IPS-20b (cell line): ENCODE data around the gene TRMT1.

Experiments
- H3K27ac ChIP-seq: one replicate; pipeline ENCODE4 v1.5.1; 2013; ENCODE audit warnings: low read length
- H3K27me3 ChIP-seq: 2 replicates; pipeline ENCODE4 v1.6.1; 2013; ENCODE audit warnings: mild to moderate bottlenecking, low read length, inconsistent platforms; ENCODE audit not compliant: insufficient read depth
- H3K36me3 ChIP-seq: 2 replicates; pipeline ENCODE4 v1.6.1; 2013; ENCODE audit warnings: low read depth, mild to moderate bottlenecking, inconsistent platforms, low read length, moderate library complexity; ENCODE audit not compliant: insufficient read depth
- H3K4me1 ChIP-seq: 2 replicates; pipeline ENCODE4 v1.6.1; 2013; ENCODE audit warnings: mild to moderate bottlenecking, control low read depth, inconsistent platforms, low read length, moderate library complexity; ENCODE audit not compliant: insufficient read depth
- H3K4me3 ChIP-seq: 2 replicates; pipeline ENCODE4 v1.5.1; 2013; ENCODE audit warnings: mild to moderate bottlenecking, low read length, inconsistent platforms
- H3K9ac ChIP-seq: 2 replicates; pipeline ENCODE4 v1.6.1; 2013; ENCODE audit warnings: low read depth, mild to moderate bottlenecking, inconsistent platforms, low read length, moderate library complexity
- H3K9me3 ChIP-seq: 2 replicates; pipeline ENCODE4 v1.6.1; 2013; ENCODE audit warnings: mild to moderate bottlenecking, low read depth, low read length, inconsistent platforms; ENCODE audit not compliant: insufficient read depth

The TRMT1 gene

DNA sequence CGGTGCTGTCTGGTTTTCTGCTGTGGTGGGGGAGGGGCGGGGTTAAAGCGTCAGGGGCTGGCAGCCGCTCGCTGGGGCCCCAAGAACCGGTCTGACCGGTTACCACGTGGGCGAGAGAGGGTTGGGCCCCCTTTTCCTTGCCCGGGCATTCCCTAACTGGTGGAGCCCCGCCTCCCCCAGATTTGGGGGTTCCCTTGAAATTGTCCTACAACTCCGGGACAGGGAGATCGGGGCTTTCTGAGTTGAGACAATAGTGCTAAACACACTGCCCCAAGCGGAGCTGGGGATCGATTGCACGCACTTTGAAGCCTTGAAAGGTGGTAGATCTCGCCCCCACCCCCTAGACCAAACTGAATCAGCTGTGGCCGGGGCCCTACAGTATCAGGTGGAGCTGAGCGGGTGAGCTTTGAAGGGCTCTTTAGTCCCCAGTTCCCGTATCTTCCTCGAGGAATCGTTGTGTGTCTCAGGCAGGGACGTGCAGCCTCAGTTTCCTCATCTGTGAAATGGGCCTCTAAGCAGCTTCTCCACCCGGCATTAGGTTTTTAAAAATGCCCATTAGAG is 38.5 kb upstream of the TRMT1 start:
- Histone ChIP-seq H3K4me3 (peak overlapping the region; percentile 98), H3K9me3 (no peaks in the 10 kb centered on the region), H3K27ac (peak overlapping the region; percentile 46), H3K4me1 (peaks cover 5% of the 10 kb centered on the region; the same call in 1 of the 2 replicates), H3K36me3 (peaks cover 7% of the 10 kb centered on the region; the same call in 1 of the 2 replicates), H3K9ac (peak overlapping the region; percentile 100), H3K27me3 (no peaks in the 10 kb centered on the region)

DNA sequence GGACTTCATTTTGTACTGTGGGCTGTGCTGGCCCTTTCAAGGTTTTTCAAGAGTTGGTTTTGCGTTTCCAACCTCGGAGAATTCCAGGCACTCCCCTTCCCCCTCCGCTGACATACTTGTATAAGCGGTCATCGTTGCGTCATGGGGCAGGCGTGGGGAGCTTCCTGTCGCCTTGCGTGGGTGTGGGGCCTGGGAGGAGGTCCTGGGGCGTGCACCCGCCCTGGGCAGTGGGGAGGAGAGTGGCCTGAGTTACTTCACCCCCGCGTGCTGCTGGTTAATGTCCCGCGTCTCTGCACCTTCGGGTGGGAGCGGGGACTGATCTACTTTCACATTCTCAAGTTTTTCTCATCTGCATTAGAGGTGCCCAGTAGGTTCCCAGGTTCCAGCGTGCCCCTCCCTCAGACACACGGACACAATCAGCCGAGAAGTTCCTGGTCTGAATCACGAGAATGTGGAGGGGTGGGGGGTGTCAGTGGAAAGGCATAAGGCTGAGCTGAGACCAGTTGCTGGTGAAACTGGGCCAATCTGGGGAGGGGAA is 37.8 kb upstream of the TRMT1 start:
- no peaks in the 10 kb centered on the region for H3K27me3 ChIP-seq
- H3K36me3 ChIP-seq = peaks cover 7% of the 10 kb centered on the region; the same call in 1 of the 2 replicates
- H3K4me1 ChIP-seq = peaks cover 5% of the 10 kb centered on the region; the same call in 1 of the 2 replicates
- no peaks in the 10 kb centered on the region for H3K9me3 ChIP-seq
- peak overlapping the region; percentile 100 for H3K9ac ChIP-seq
- peak overlapping the region; percentile 78 for H3K27ac ChIP-seq
- H3K4me3 ChIP-seq = peak overlapping the region; percentile 98

DNA sequence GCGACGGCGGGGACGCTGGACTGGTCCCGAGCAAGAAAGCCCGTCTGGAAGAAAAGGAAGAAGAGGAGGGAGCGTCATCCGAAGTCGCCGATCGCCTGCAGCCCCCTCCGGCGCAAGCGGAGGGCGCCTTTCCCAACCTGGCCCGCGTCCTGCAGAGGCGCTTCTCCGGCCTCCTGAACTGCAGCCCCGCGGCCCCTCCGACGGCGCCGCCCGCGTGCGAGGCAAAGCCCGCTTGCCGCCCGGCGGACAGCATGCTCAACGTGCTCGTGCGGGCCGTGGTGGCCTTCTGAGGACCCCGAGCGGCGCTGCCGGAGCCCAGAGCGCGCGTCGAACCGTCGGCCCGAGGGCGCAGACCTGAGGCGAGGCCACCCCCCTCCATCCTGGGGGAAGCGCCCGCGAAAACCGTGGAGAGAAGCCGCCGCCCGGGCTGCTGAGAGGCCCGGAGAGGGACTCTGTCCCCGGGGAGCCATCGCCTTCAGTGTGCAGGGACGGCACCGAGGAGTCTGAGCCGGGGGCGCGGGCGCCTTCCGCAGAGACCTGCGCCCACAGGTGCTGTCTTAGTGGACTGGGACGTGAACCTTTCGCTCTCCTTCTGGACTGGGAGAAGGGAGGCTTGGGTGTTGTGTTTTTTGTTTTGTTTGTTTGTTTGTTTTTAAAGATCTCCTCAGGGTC is 37.2 kb upstream of the TRMT1 start:
- Histone ChIP-seq H3K36me3 (peaks cover 7% of the 10 kb centered on the region; the same call in 1 of the 2 replicates), H3K9ac (peak overlapping the region; percentile 100), H3K9me3 (no peaks in the 10 kb centered on the region), H3K27me3 (no peaks in the 10 kb centered on the region), H3K27ac (peak overlapping the region; percentile 86), H3K4me3 (peak overlapping the region; percentile 98), H3K4me1 (peaks cover 5% of the 10 kb centered on the region; the same call in 1 of the 2 replicates)

DNA sequence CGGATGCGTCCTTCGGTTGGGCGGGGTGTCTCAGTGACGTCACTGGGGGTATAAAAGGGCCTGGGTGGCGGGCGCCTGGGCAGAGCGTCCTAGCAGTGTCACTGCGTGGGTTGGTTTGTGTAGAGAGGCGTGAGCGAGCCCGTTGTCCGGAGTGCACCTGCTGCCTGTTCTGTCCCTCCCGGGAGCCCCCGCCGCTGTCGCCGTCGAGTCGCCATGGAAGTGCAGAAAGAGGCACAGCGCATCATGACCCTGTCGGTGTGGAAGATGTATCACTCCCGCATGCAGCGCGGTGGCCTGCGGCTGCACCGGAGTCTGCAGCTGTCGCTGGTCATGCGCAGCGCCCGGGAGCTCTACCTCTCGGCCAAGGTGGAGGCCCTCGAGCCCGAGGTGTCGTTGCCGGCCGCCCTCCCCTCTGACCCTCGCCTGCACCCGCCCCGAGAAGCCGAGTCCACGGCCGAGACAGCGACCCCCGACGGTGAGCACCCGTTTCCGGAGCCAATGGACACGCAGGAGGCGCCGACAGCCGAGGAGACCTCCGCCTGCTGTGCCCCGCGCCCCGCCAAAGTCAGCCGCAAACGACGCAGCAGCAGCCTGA is 36.5 kb upstream of the TRMT1 start:
- peaks cover 5% of the 10 kb centered on the region; the same call in 1 of the 2 replicates for H3K4me1 ChIP-seq
- H3K9me3 ChIP-seq = no peaks in the 10 kb centered on the region
- H3K36me3 ChIP-seq = peaks cover 7% of the 10 kb centered on the region; the same call in 1 of the 2 replicates

DNA sequence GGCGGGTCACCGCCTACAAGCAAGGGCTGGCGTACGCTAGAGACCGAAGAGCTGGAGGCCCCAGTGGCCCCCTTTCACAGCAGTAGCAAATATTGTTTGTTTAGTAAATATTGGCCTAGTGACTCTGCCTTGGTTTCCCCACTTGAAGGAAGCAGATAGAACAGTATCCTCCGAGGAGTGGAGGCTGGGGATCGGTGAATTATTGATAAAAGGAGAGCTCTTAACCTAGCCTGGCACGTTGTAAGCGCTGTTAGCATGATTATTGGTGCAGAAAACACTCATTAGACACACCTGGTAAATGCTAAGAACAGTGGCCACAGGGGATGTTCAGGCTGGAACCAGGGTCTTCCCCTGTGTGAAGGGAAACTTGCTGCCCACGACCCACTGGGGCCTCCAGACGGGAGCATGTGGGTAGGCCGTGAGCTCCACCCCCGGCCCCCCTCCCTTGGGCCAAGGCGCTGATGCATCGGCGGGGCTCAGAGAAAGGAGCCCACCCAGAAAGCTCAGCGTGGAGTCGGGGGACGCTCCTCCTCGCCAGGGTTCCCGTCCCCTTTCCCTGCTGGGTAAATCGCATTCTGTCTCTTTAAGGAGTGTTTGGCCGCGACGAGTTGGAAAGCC is 35.9 kb upstream of the TRMT1 start:
- H3K9ac ChIP-seq = peak overlapping the region; percentile 100
- no peaks in the 10 kb centered on the region for H3K27me3 ChIP-seq
- H3K4me3 ChIP-seq = peak overlapping the region; percentile 98
- no peaks in the 10 kb centered on the region for H3K9me3 ChIP-seq
- peaks cover 5% of the 10 kb centered on the region; the same call in 1 of the 2 replicates for H3K4me1 ChIP-seq
- H3K27ac ChIP-seq = peak overlapping the region; percentile 86
- H3K36me3 ChIP-seq = peaks cover 7% of the 10 kb centered on the region; the same call in 1 of the 2 replicates

More for the DNA sequence above, 36.5 kb upstream of the TRMT1 start:
- peak overlapping the region; percentile 98 for H3K4me3 ChIP-seq
- peak overlapping the region; percentile 100 for H3K9ac ChIP-seq
- peak overlapping the region; percentile 86 for H3K27ac ChIP-seq
- H3K27me3 ChIP-seq = no peaks in the 10 kb centered on the region

DNA sequence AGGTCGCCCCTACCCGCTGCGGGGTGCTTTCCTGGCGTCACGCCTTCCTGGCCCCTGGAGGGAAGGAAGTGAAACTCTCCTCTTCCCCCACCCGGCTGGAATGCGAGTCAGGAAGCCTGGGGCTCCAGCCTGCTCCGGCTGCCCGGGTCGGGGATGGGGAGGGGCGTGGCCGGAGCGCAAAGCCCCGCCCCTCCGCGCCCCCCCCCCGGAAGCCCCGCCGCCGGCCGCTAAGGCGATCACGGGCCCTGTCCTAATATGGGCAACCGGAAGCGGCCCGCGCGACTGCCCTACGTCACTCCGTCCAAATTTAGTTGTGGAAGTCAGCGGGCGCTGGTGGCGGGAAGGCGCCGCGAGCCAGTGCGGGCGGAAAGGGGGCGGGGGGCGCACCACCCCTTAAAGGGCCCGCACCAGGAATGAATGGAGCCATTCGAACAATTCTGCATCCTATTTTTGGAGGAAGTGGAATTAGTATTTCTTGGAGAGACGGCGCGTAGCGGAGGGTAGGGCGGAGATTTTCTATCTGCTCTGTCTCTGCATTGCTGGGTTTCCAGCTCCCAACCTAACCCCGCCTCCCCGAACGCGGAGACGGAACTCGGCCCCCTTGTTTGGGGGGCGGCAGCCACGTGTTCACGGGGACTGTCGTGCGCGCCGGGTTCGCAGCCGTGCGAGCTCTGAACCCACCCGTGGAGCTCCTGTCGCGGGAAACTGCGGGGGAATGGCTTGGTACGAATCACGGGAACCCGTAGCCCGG is 35.2 kb upstream of the TRMT1 start:
- Histone ChIP-seq H3K9me3 (no peaks in the 10 kb centered on the region), H3K27me3 (no peaks in the 10 kb centered on the region), H3K36me3 (peaks cover 7% of the 10 kb centered on the region; the same call in 1 of the 2 replicates), H3K4me1 (peaks cover 5% of the 10 kb centered on the region; the same call in 1 of the 2 replicates), H3K27ac (peak overlapping the region; percentile 87), H3K9ac (peak overlapping the region; percentile 100), H3K4me3 (peak overlapping the region; percentile 98)

DNA sequence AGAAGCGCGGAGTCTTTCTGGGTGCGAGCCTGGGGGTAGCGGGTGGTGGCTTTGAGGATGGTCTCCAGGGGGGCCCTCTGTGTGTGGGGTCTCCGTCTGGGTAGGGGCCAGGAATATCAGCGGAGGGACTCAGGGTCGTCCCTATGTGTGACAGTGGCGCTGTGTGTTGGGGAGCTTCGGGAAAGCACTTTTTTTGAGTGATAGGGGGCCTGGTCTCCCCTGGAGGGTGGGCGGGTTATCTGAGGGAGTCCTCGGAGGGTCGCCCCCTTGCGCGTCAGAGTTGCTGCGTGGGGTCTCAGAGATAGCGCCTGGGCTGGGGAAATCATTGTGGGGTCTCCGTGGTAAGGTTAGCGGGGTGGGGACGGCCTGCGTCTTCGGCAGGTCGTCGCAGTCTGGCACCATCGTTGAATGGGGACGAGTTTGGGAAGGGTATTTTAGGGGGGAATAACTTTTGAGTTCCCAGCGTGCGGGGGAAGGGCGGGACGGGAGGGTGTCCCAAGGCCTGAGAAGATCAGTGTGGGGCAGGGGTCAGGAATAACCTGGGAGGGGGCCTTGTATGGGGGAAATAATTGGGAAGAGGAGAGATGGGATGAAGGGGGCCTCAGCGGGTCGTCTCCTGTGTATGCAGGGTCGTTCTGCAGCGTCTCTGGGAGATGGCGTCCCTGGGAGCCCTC is 34.5 kb upstream of the TRMT1 start:
- Histone ChIP-seq H3K27ac (peak overlapping the region; percentile 87), H3K27me3 (no peaks in the 10 kb centered on the region), H3K9me3 (no peaks in the 10 kb centered on the region), H3K4me1 (peaks cover under 1% of the 10 kb centered on the region; the same call in 1 of the 2 replicates), H3K9ac (peak overlapping the region; percentile 97), H3K36me3 (peaks cover 7% of the 10 kb centered on the region; the same call in 1 of the 2 replicates), H3K4me3 (peak overlapping the region; percentile 98)

DNA sequence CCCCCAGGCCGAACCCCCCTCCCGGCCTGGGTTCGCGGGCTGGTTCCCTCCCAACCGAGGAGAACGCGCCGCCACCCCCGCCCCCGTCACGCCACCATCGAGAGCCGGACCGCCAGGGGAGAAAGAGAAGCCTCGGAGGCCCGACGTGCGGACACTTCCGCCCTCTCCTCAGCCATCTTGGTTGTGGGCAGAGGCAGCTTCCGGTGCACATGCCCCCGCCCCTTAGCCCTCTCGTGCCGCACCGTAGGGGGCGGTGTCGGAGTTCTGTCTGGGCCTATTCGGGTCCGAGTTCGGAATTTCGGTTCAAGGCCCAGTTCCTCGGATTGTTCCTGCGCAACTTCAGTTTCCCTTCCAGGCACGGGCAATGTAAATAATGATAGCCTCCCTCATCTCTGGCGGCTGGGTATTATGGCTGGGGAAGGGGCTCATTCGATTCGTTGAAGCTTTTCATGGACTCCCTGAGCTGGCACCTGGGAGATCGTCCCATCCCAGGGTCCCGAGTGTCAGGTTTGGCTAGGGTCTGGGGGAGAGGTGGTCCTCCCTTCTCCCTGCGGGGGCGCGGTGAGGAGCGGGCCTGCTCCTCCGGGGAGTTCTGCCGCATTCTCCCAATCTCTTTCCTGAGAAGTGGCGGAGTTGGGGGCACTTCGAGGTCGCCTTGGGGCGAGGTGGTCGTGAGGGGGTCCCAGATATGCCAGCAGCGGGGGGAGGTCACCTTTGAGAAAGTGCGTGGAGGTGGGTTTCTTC is 33.8 kb upstream of the TRMT1 start, which contains the start of the genes IER2 and STX10:
TSS of gene IER2 (plus strand) at position 225 of the 744 bp plus-strand sequence. CDS start 2,776 bp downstream, outside the sequence.
TSS of gene STX10 (minus strand) at position 189 of the 744 bp plus-strand sequence. CDS start 202 bp downstream, outside the sequence.
- H3K27ac ChIP-seq = peak within 1 kb of the TSS; percentile 87
- H3K27me3 ChIP-seq = no peaks in the 10 kb centered on the region
- H3K9ac ChIP-seq = peak within 1 kb of the TSS; percentile 97
- H3K4me1 ChIP-seq = no peaks in the 10 kb centered on the region
- H3K9me3 ChIP-seq = no peaks in the 10 kb centered on the region
- peaks cover 7% of the 10 kb centered on the region; the same call in 1 of the 2 replicates for H3K36me3 ChIP-seq
- peak within 1 kb of the TSS; percentile 98 for H3K4me3 ChIP-seq

DNA sequence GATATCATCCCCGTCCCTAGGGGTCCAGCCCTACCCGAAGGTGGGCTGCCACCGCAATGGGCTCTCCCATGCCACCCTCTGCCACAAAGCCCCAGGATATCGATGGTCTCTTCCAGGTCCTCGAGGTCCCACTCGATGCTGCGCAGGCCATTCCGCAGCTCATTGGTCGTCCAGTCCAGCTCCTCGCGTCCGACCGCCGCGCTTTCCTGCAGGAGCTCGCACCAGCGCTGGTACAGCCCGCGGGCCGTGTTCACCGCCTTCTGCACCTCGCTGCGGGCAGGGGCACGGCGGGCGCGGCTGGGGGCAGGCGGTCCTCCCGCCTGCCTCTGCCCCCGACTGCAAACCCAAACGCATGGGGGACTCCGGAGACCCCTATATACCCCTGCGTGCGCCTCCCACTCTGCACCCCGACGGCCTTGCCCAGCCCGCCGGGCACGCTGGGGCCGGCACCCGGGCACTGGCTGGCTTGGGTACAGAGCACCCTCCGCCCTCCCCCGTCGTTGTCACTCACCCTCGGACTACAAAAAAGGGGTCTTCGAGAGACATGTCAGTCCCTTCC is 33.2 kb upstream of the TRMT1 start:
- Histone ChIP-seq H3K9me3 (no peaks in the 10 kb centered on the region), H3K36me3 (peaks cover 8% of the 10 kb centered on the region), H3K4me3 (peak overlapping the region; percentile 98), H3K9ac (peak overlapping the region; percentile 97; the same call in 1 of the 2 replicates), H3K27me3 (no peaks in the 10 kb centered on the region), H3K27ac (no peak overlapping the region), H3K4me1 (no peaks in the 10 kb centered on the region)
